Mammary epithelial cell (primary cell): ENCODE data around the gene STK32B.

ENCODE experiments used
- CTCF ChIP-seq, 2 donors: IDR thresholded peaks in 1 of 2; conservative IDR thresholded peaks in 1 of 2; 2 replicates each; pipeline ENCODE4 v1.5.1; 2011 to 2012; ENCODE audit warnings: inconsistent platforms in 2 of 2, low read length in 2 of 2, mild to moderate bottlenecking in 2 of 2, control low read depth in 1 of 2, low read depth in 1 of 2; ENCODE audit not compliant: insufficient read depth in 1 of 2; ENCODE audit errors: extremely low read depth in 1 of 2
- EZH2 ChIP-seq: IDR thresholded peaks from 2 replicates; pipeline ENCODE4 v1.6.1; 2012; ENCODE audit warnings: low read length, inconsistent platforms, borderline replicate concordance

GRCh38 chr4:5463361-5463760 lies 412.1 kb downstream of the STK32B start:
- no peak for TF ChIP-seq CTCF (conservative IDR thresholded peaks at IDR 0.05 in 1 of 2, IDR thresholded peaks at IDR 0.05 in 1 of 2; ENCODE audit: extremely low read depth in 1 of 2, insufficient read depth in 1 of 2, low read depth in 1 of 2, low read length in 2 of 2)
- TF ChIP-seq EZH2 = no peak
